ENCODE measurements around the gene TRMU.
A peak's percentile ranks its signal among the peaks of the same experiment; 100 is the strongest.

TRMU gene

GRCh38 chr22:46371623-46372226, 36.2 kb downstream of the TRMU start:
- no peak for DNase-seq

- no peak for DNase-seq
Measured at GRCh38 chr22:46372686-46373085, 37.2 kb downstream of the TRMU start.

- DNase-seq, result no peak
Measured at GRCh38 chr22:46373159-46373558, 37.6 kb downstream of the TRMU start.

GRCh38 chr22:46373921-46374662, 38.6 kb downstream of the TRMU start:
- peak; percentile 53 for DNase-seq

GRCh38 chr22:46374663-46375474, 39.4 kb downstream of the TRMU start:
- no peak for DNase-seq

GRCh38 chr22:46376111-46376510, 40.6 kb downstream of the TRMU start:
- DNase-seq, result no peak

- no peak for DNase-seq
Measured at GRCh38 chr22:46376908-46377524, 41.5 kb downstream of the TRMU start.

- no peak for DNase-seq
Measured at GRCh38 chr22:46377525-46378425, 42.3 kb downstream of the TRMU start.

- DNase-seq, result no peak
Measured at GRCh38 chr22:46378426-46379065, 43.0 kb downstream of the TRMU start.

GRCh38 chr22:46379066-46379930, 43.8 kb downstream of the TRMU start:
- no peak for DNase-seq

GRCh38 chr22:46380069-46380468, 44.6 kb downstream of the TRMU start:
- no peak for DNase-seq

- DNase-seq, result no peak
Measured at GRCh38 chr22:46380581-46380980, 45.1 kb downstream of the TRMU start.

- DNase-seq, result no peak
Measured at GRCh38 chr22:46381142-46381541, 45.6 kb downstream of the TRMU start.

- DNase-seq, result no peak
Measured at GRCh38 chr22:46381731-46382130, 46.2 kb downstream of the TRMU start.

- DNase-seq, result no peak
Measured at GRCh38 chr22:46382524-46382923, 47.0 kb downstream of the TRMU start.

- DNase-seq, result no peak
Measured at GRCh38 chr22:46386312-46386711, 50.8 kb downstream of the TRMU start.

- no peak for DNase-seq
Measured at GRCh38 chr22:46387748-46388147, 52.2 kb downstream of the TRMU start.

- no peak for DNase-seq
Measured at GRCh38 chr22:46388647-46389046, 53.1 kb downstream of the TRMU start.

- no peak for DNase-seq
Measured at GRCh38 chr22:46389081-46389480, 53.6 kb downstream of the TRMU start.

GRCh38 chr22:46390105-46390651, 54.7 kb downstream of the TRMU start:
- no peak for DNase-seq
